C4-2B (cell line): ENCODE results near the gene MGMT.

Experiments used
- ZFX ChIP-seq: fragments of 450-650 bp; IDR thresholded peaks from 2 replicates; pipeline ENCODE4 v1.6.1; 2017
- TF ChIP-seq, protein P1 (sequence below): fragments of 450-650 bp; conservative IDR thresholded peaks from 2 replicates; pipeline ENCODE4 v1.5.1; 2017; ENCODE audit warnings: mild to moderate bottlenecking

DNA sequence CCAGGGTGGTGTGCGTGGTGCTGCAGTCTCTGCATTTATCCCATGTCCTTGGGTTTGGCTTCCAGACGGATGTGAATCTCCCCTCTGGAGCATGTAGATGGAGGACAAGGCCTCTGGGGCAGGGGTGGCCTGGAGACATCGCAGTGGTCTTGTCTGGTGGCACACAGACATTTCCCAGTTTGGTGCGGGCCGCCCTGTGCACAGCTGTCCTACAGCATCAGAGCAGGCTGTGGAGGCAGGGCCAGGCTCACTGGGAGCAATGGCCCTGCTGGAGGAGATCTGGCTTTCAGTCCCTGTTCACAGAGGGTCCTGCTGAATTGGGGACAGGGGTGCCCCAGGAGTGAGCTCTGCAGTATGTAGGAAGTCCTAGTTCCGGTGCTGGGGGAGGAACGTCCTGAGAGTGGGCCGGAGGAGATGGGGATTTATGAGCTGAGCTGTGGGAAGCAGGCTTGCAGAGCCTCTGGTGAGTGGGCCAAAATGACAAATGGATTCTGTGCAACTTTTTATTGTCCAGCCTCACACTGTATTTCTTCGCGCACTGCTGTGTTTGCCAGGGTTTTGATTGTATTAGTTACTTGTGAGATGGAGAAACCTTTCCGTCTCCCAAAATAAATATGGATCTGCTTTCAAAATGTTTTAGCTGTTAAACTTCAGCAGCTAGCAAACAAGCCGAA lies 40.3 kb downstream of the MGMT start:
- TF ChIP-seq, protein P1, sequence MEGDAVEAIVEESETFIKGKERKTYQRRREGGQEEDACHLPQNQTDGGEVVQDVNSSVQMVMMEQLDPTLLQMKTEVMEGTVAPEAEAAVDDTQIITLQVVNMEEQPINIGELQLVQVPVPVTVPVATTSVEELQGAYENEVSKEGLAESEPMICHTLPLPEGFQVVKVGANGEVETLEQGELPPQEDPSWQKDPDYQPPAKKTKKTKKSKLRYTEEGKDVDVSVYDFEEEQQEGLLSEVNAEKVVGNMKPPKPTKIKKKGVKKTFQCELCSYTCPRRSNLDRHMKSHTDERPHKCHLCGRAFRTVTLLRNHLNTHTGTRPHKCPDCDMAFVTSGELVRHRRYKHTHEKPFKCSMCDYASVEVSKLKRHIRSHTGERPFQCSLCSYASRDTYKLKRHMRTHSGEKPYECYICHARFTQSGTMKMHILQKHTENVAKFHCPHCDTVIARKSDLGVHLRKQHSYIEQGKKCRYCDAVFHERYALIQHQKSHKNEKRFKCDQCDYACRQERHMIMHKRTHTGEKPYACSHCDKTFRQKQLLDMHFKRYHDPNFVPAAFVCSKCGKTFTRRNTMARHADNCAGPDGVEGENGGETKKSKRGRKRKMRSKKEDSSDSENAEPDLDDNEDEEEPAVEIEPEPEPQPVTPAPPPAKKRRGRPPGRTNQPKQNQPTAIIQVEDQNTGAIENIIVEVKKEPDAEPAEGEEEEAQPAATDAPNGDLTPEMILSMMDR: no peak
- TF ChIP-seq ZFX: no peak
